KMS-11 (cell line): ENCODE results near the gene FNBP1.

Source experiments
- H2AFZ ChIP-seq: fragments of 200-600 bp; sonication (generic); 2 replicates; pipeline ENCODE4 v1.6.1; 2016; ENCODE audit warnings: antibody characterized with exemption, mixed run types, low read depth
- H3K27ac ChIP-seq: fragments of 200-600 bp; sonication (generic); 2 replicates; pipeline ENCODE4 v1.6.1; 2016; ENCODE audit warnings: mild to moderate bottlenecking, mixed run types
- H3K27me3 ChIP-seq: fragments of 200-600 bp; sonication (generic); 2 replicates; pipeline ENCODE4 v1.6.1; 2017; ENCODE audit warnings: mild to moderate bottlenecking, low read depth, mixed run types, moderate library complexity; ENCODE audit not compliant: insufficient read depth
- H3K36me3 ChIP-seq: fragments of 200-600 bp; sonication (generic); 2 replicates; pipeline ENCODE4 v1.6.1; 2017; ENCODE audit warnings: mild to moderate bottlenecking, mixed run types; ENCODE audit not compliant: insufficient read depth
- H3K4me1 ChIP-seq: fragments of 200-600 bp; sonication (generic); 2 replicates; pipeline ENCODE4 v1.6.1; 2016; ENCODE audit warnings: mild to moderate bottlenecking, low read depth, mixed run types; ENCODE audit not compliant: poor library complexity, severe bottlenecking
- H3K4me2 ChIP-seq: fragments of 200-600 bp; sonication (generic); 2 replicates; pipeline ENCODE4 v1.7.0; 2016; ENCODE audit warnings: mild to moderate bottlenecking, mixed run types
- H3K4me3 ChIP-seq: fragments of 200-600 bp; sonication (generic); IDR thresholded peaks from 2 replicates; pipeline ENCODE4 v1.6.1; 2017; ENCODE audit warnings: low read depth, low read length, mixed read lengths; ENCODE audit not compliant: insufficient read depth
- H3K79me2 ChIP-seq: fragments of 200-600 bp; sonication (generic); 2 replicates; pipeline ENCODE4 v1.6.1; 2016; ENCODE audit warnings: low read depth, mixed run types; ENCODE audit not compliant: insufficient read depth
- H3K9ac ChIP-seq: fragments of 200-600 bp; sonication (generic); 2 replicates; pipeline ENCODE4 v1.6.1; 2016; ENCODE audit warnings: mild to moderate bottlenecking, mixed run types
- H4K20me1 ChIP-seq: fragments of 200-600 bp; sonication (generic); 2 replicates; pipeline ENCODE4 v1.6.1; 2016; ENCODE audit warnings: mild to moderate bottlenecking, mixed run types; ENCODE audit not compliant: insufficient read depth
- TF ChIP-seq, protein P1 (sequence below): fragments of 200-600 bp; sonication (generic); conservative IDR thresholded peaks from 2 replicates; pipeline ENCODE4 v1.6.1; 2017; ENCODE audit warnings: low read depth, mild to moderate bottlenecking, antibody characterized with exemption, low read length, moderate library complexity, mixed read lengths

FNBP1 gene

DNA sequence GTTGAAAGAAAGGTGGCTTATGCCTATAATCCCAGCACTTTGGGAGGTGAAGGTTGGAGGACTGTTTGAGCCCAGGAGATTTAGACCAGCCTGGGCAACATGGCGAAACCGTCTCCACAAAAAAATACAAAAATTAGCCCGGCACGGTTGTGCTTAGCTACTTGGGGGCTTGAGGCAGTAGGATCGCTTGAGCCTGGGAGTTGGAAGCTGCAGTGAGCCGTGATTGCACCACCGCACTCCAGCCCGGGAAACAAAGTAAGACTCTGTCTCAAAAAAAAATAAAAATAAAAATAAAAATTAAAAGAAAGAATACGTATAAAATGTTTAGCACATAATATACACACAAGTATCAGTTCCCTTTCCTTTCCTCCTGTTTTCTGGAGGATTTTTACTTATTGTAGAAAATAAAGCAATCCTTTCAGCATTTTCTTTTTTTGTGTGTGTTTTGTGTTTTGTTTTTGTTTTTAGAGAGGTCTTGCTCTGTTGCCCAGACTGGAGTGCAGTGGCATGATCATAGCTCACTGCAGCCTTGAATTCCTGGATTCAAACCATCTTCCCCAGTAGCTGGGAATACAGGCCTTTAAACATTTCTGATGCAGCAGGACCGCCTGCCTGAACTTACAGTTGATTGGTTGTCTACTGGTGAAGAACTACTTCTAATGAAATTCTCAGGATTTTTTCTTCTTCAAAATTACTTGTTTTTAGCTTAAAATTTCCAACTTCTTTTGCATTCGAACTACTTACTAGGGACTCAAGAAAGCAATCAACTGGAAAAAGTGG lies 6.6 kb upstream of the FNBP1 start:
- TF ChIP-seq, protein P1, sequence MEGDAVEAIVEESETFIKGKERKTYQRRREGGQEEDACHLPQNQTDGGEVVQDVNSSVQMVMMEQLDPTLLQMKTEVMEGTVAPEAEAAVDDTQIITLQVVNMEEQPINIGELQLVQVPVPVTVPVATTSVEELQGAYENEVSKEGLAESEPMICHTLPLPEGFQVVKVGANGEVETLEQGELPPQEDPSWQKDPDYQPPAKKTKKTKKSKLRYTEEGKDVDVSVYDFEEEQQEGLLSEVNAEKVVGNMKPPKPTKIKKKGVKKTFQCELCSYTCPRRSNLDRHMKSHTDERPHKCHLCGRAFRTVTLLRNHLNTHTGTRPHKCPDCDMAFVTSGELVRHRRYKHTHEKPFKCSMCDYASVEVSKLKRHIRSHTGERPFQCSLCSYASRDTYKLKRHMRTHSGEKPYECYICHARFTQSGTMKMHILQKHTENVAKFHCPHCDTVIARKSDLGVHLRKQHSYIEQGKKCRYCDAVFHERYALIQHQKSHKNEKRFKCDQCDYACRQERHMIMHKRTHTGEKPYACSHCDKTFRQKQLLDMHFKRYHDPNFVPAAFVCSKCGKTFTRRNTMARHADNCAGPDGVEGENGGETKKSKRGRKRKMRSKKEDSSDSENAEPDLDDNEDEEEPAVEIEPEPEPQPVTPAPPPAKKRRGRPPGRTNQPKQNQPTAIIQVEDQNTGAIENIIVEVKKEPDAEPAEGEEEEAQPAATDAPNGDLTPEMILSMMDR = no peak

DNA sequence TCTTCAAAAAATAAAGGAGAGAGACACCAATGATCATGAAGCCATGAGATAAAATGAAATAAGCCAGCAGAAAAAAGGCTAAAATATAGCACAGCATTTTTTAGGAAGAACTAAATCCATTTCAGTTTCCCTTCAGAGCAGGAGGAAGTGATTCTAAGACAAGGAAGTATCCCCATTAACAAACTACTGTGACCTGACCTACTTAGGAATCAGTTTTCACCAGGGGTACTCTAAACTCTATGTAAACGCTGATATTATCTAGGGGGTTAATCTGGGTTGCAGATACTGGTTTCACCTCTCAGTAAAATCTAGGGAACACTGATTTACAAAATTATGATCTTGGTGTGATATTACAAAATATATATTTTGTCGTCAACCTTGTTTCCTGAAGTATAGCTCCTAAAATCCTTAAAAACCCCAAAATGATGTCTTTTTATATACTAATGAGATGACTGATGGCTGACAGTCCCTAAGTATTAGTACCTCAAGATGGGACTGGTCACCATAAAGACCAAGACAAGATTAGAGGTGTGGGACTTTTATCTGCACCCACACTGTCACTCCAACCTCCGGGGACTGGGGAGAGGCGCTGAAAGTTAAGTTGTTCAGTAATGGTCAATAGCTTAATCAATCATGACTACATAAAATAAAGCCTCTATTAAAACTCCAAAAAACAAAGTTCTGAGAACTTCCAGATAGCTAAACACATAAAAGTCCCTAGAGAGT lies 2.9 kb upstream of the FNBP1 start:
- Histone ChIP-seq H3K27me3 (no peaks in the 10 kb centered on the region; the same call in 1 of the 2 replicates), H3K27ac (no peak overlapping the region), H3K9ac (no peak overlapping the region), H3K4me2 (no peak overlapping the region), H3K4me1 (peaks cover 18% of the 10 kb centered on the region), H3K36me3 (no peaks in the 10 kb centered on the region), H2AFZ (no peak overlapping the region), H3K79me2 (peaks cover 15% of the 10 kb centered on the region), H3K4me3 (no peak overlapping the region), H4K20me1 (no peaks in the 10 kb centered on the region)
- TF ChIP-seq, protein P1 = no peak

More for the DNA sequence above, 6.6 kb upstream of the FNBP1 start:
- H3K79me2 ChIP-seq = peaks cover 13% of the 10 kb centered on the region
- H4K20me1 ChIP-seq = no peaks in the 10 kb centered on the region
- H2AFZ ChIP-seq = no peak overlapping the region
- H3K4me3 ChIP-seq = no peak overlapping the region
- no peak overlapping the region for H3K27ac ChIP-seq
- no peaks in the 10 kb centered on the region for H3K27me3 ChIP-seq
- H3K4me2 ChIP-seq = no peak overlapping the region
- no peaks in the 10 kb centered on the region for H3K36me3 ChIP-seq
- peaks cover 22% of the 10 kb centered on the region for H3K4me1 ChIP-seq
- no peak overlapping the region for H3K9ac ChIP-seq

DNA sequence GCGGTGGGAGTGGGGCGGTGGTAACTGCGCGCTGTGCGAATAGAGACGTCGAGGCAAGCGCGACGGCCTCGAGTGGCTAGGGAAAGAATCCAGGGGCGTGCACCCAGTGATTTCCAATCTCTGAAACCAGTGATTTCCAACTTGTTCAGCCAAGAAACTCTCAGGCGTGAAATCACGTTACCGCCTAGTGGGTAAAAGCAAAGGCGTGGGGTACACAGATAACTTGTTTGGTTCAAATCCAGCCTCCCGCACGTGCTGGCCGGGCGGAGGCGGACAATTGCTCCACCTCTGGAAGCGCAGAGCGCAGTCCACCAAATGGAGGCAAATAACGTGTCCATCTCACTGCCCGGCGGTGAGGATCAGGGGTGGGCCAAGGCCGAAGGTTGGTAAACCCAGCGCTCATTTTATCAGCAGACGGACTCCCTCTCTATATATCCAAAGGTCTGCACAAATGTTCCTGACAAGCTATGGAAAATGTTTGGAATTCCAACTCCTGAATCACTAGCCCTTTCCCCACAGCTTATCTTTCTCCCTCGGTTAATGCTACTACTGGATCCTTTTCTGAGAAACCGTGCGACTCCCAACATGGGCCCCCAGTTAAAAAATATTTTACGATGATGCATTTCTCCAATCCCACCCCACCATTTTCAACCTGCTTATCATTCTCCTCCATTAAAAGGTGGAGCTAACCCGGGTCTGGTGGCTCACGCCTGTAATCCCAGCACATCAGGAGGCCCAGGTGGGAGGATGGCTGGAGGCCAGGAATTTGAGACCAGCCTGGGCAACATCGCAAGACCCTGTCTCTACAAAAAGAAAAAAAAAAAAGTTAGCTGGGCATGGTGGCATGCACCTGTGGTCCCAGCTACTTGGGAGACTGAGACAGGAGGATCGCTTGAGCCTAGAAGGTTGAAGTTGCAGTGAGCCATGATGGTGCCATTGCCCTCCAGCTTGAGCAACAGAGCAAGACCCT lies 950 bp upstream of the FNBP1 start:
- H3K9ac ChIP-seq = no peak overlapping the region; the same call in 1 of the 2 replicates
- H3K4me3 ChIP-seq = no peak overlapping the region
- H3K79me2 ChIP-seq = peaks cover 35% of the 10 kb centered on the region
- H3K4me1 ChIP-seq = peaks cover 37% of the 10 kb centered on the region
- TF ChIP-seq, protein P1 = no peak
- H3K27ac ChIP-seq = no peak overlapping the region
- H3K4me2 ChIP-seq = peak overlapping the region; percentile 63
- no peaks in the 10 kb centered on the region for H3K36me3 ChIP-seq
- no peaks in the 10 kb centered on the region; the same call in 1 of the 2 replicates for H3K27me3 ChIP-seq
- H4K20me1 ChIP-seq = peaks cover 10% of the 10 kb centered on the region; the same call in 1 of the 2 replicates
- H2AFZ ChIP-seq = peak overlapping the region; percentile 69

DNA sequence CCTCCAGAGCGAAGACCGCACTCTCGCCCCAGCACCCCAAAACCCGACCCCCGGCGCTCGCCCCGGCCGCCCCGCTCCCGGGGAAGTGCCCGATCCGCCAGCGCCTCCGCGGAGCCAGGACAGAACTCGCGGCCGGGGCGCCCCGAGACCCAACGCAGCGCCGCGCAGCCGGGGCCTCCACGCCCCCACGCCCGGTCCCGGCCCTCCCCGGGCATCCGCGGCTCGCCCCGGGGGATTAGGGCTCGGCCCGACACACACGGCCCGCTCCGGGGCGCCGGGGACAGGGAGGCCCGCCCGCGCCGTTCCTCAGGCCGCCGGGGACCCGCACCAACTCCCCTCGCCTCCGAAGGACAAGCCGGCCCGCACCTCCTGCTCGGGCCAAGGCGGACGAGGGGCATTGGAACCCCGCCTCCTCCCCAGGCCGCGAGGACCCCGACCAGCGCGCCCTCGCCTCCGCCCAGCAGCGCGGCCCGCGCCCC lies 544 bp downstream of the FNBP1 start:
- Histone ChIP-seq H4K20me1 (peaks cover 10% of the 10 kb centered on the region; the same call in 1 of the 2 replicates), H3K79me2 (peaks cover 48% of the 10 kb centered on the region), H3K4me1 (peaks cover 45% of the 10 kb centered on the region)

More for the DNA sequence above, 544 bp downstream of the FNBP1 start:
- Histone ChIP-seq H3K4me2 (peak overlapping the region; percentile 66), H2AFZ (peak overlapping the region; percentile 66), H3K27ac (peak overlapping the region; percentile 32; the same call in 1 of the 2 replicates), H3K4me3 (no peak overlapping the region), H3K9ac (peak overlapping the region; percentile 73), H3K36me3 (no peaks in the 10 kb centered on the region), H3K27me3 (no peaks in the 10 kb centered on the region; the same call in 1 of the 2 replicates)
- TF ChIP-seq, protein P1 = no peak
